HG03571 (cell line): ENCODE measurements around the gene NQO1.
"Not testable (repeated sequence)": the region's sequence is repeated elsewhere in the genome, so short reads cannot be mapped to it uniquely, and the experiment has no call there.

ENCODE experiments used
- ATAC-seq: cut with Tn5 transposase; IDR thresholded peaks from one replicate; pipeline ENCODE4 v1.9.1; 2021; ENCODE audit not compliant: unreplicated experiment

NQO1 gene

DNA sequence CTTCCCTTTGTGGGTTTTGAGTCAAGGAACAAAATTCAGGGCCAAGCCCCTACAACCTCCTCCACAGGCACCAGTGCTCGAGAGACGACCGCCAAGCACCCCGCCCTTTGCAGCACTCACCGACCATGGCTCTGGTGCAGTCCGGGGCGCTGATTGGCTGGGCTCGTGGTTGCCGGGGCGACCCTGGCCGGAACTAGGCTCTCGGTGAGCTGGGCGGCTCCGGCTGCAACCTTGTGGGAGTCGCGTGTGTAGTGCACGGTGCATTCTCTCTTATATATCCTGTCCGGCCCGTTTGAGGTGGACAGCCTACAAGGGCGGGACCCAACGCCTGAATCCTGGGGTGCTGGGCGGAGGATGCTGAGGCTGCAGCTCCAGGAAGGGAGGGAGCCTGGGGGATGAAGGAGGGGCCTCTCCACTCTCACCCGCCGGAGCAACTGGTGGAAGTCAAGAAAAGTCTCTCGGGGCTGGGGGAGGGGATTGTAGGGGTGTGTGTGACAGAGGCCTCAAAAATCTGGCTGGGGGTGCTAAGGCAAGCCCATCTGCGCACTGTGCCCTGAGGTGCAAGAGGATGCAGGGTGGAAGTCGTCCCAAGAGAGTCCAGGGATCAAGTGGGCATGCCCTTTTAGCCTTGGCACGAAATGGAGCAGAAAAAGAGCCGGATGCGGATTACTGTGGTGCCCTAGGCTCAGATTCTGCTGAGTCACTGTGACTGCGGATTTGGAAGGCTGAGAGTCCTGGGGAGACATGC is at the start of gene NQO1:
Gene NQO1 (minus strand): TSS at position 248 of the 748 bp plus-strand sequence. CDS start 121 bp downstream, at position 127.
- peak; percentile 97 for ATAC-seq

DNA sequence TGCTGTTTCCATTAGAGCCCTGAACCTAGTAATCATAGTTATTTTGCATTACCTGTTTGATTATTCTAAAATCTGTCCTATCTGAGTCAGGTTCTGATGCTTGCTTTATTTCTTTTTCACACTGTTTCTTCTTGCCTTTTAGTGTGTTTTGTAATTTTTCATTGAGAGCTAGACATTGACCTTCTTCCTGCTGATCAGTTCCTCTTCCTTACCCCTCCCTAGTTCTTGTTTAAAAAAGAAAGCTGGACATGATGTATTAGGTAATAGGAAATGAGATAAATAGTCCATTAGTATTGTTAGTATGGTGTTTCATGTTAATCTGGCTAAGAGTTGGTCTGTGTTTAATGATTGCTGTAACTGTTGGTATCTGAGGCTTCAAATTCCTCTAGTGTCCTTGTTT is 49.2 kb upstream of the NQO1 start:
- ATAC-seq = no peak

DNA sequence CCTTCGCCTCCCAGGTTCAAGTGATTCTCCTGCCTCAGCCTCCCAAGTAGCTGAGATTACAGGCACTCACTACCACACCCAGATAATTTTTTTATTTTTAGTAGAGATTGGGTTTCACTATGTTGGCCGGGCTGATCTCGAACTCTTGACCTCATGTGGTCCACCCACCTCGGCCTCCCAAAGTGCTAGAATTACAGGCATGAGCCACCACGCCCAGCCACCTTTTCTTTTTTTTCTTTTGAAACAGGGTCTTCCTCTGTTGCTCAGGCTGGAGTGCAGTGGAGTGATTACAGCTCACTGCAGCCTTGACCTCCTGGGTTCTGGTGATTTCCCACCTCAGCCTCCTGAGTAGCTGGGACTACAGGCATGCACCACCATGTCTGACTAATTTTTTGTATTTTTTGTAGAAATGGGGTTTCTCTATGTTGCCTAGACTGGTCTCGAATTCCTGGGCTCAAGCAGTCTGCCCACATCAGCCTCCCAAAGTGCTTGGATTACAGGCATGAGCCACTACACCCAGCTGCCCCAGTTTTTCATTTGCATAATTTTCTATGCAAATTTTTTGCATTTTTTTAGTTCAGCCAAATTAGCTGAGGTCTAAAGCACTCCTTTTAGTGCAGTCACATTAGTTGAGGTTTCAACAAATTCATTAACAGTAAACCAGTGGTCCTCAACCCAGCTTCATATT is 47.0 kb upstream of the NQO1 start:
- no peak for ATAC-seq

DNA sequence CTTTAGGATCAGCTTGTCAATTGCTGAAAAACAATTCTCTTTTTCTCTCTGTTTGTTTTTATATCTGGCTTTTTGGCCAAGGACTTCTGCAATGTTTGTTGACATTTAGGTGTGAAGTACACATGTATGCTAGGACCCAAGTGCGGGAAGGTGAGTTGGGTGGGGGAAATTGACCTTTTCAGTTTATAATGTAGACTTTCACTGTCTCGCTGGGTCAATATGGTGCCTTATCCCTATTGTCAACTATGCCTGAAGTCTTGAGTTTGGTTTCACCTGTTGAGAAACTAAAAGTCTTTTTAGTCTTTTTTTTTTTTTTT is 45.2 kb upstream of the NQO1 start:
- ATAC-seq = no peak

DNA sequence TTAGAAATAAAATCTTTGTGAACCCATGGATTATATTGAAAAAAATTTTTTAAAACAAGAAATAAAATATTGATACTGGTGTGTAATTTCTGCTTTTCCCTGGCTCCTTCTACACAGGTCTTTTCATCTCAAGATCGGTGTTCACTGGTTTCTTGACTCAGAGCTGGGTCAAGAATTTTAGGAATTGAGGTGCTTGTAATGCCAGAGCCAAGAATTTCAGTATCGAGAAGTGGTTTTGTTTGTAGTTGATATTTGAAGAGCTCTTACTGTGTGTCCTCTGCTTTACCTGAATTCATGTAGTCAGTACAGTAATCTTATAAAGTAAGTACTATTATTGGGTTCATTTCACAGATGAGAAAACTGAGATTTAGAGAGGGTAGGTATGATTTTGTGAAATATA is 43.0 kb upstream of the NQO1 start:
- no peak for ATAC-seq

DNA sequence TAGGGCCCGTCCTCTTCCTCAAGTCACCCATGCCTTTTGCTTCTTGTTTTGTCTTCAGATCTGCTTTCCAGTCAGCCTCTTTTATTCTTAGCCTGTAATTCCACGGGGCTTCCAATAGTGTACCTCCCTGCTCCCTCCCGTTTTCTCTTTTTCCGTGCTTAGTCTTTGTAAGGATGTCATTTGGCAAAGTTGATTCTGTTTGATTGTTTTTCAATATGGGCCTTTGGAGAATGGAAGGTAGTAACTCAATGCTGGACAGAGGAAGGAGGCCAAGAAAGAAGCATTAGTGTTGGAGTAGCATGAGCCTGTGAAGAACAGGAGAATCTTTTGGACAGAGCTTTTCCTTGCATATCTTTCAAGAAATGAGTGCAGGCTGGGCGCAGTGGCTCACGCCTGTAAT is 42.3 kb upstream of the NQO1 start:
- no peak for ATAC-seq

DNA sequence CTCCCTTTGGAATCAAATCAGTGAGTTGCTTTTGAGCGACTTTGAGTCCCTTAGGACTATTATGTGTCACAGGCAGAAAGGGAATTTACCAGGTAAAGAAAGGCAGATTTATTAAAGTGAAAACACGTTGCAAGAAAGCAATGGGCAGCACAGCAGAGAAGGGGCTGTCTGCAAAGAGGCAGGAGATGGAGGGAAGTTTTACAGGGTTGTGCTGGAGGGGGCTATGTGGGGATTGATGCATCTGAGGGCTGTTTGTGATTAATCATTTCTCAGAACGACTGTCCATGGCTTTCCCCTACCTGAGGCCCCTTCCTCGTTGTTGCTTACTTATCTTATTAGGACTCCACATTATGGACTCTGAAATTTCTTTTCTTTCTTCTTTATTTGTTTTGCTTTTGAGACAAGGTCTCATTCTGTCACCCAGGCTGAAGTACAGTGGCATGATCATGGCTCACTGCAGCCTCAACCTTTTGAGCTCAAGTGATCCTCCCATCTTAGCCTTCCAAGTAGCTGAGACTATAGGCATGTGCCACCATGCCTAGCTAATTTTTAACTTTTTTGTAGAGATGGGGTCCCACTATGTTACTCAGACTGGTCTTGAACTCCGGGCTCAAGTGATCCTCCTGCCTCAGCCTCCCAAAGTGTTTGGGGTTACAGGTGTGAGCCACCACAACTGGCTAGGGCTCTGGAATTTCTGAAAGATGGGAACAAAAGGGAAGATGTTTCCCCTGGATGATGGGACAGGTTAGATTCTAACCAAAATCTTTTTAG is 41.3 kb upstream of the NQO1 start:
- ATAC-seq = no peak

DNA sequence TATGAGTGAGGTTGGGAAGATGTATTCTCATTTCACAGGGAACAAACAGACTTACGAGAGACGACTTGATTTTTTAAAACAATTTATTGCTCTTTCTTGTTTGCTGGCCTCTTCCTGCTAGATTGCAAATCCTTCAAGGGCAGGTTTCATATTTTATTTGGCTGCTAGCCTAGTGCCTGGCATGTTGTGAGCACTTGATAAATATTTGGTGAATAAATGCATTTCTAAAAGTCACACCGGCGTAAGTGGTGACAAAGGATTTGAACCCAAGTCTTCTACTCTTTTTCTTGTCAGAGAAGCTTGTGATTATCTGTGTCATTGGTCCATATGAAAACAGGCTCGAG is 37.2 kb upstream of the NQO1 start:
- ATAC-seq = no peak

DNA sequence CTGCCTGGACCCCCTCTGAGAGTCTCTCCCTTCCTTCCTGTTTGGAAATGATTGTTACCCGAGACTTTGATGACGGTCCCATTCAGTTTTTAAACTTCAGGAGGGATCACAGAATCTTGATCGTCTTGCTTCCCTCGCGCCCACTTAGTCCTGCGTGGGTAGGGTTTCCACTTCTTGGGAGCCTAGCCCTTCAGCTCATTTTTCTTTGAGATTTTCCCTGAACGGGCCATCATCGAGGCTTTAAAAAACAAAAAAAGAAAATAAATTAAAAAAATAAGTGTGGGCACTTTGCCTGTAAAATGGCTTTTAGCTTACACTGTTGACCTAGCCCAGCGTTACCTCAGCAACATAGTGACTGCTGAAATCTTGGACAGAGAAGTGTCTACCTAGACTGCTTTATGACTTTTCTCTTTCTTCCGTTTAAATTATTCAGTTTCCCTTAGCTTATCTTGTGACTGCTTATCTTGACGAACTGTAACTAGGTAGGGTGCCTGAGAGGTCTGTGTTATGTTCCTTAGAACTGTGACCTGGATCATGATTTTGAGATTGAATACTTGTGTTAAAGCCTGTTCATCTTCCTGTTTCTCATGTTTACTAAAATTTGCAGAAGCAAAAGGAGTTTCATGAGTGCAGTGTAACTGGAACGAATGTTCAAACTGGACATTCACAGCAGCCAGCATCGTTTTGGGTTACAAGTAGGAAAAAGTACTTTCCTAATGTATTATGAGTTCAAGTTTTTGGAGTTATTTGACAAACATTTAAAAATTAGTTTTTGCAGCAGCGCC is 36.6 kb upstream of the NQO1 start:
- no peak for ATAC-seq

DNA sequence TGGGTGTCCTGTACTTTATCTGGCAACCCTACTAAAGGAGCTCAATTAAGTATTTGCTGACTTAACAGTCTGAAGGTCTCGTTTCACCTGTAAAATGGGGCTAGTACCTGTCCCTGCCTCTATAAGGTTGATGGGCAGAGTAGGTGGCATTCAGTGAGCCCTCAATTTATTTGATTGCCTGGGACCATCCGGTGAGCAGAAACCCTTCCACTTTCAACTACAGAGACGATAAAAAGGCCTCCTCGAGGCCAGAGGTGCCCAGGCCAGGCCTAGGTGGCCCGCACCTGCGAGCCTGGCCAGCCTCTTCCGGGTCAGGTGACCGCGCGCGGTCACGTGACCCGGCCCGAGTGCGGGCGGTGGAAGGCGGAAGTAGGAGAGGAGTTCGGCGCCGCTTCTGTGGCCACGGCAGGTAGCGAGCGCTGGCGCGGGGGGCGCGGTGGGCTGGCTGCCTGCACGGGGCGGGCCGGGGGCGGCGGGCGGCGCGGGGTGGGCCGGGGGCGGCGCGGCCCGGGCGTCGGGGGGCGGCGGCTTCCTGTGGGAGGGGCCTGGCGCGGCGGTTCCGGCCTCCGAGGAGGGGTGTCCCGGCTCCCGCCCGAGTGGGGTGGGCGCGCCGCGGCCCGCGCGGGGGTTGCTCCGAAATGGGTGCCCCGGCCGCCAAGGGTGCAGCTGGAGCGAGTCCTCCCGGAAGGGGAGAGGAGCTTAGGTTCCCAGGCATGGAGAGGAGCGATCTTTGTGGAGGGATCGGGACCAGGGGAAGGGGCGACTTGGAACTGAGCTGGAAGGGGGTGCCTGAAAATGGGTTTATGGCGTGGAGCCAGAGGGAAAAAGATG is 35.8 kb upstream of the NQO1 start, which contains the start of gene WWP2:
Gene WWP2 (plus strand): TSS at position 350 of the 831 bp plus-strand sequence. CDS start 24,679 bp downstream, outside the sequence.
- ATAC-seq = peak; percentile 78

DNA sequence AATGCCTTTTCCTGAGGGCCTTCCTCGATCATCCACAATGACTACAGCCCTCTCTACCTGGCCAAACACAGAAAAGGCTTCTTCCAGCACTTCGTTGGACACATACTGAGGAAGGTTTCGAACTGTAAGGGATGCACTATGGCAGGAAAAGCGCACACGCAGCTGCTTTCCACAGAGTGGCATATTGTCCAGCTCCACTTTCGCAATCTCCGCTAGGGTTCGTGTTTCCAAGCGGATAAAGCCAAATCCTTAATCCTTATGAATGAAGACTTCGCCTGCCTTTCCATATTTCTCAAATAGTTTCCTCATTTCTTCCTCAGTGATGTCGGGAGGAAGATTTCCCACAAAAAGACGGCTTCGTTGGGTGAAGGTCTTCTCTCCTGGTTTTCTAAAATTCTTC is 31.0 kb upstream of the NQO1 start:
- not testable (repeated sequence) for ATAC-seq

DNA sequence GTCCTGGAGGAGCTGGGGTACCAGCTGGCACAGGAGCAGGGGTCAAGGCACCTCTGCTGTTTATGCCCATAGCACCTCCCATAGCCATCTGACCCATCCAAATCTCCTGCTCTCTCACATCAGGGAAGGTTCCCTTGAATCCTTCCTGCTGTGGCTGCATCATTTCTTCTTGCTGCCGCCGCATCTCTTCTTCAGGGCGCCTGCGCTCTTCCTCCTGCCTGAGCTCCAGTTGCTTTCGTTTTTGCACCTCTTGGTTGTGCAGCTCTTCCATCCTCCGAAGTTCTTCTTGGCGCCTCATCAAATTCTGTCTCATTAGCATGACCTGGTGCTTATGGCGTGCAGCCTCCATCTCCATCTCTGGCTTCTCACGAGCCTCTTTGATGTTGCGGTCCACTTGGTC is 30.3 kb upstream of the NQO1 start:
- no peak for ATAC-seq

DNA sequence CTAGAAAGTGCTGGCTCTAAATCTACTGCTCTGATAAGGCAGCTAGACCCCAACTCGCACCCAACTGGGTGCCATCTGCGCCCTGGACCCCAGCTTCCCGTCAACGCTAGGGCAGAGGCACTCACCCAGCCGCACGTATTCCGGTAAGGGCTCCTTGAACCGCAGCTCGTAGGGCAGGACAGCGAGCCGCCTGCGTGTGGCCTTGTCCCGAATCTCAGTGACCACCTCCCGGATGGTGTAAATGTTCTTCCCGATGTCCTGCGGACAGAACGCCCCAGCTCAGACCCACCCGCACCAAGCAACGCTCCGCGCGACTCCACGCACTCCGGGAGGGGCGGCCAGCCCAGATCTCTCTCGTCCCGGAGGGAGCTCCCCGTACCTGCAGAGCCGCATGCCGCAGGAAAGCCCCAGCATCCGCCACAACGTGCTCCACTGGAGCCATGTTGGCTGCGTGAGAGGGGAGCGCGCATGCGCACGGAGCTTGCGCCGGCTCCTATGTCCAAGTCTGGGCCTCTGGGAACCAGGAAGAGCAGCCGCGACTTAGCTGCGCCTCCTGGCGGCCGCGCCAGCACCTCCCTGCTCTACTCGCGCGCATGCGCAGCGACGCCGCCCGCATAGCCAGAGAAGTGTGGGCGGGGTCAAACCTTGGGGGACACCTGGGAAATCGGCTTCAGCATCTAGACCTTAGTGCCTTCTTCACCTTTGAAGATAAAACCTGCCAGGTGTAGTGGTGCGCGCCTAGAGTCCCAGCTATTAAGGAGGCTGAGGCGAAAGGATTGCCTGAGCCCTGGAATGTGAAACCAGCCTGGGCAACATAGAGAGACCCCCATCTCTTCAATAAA is 28.3 kb upstream of the NQO1 start, which contains the start of gene NOB1:
Gene NOB1 (minus strand): TSS at position 458 of the 842 bp plus-strand sequence. CDS start 16 bp downstream, at position 442.
- ATAC-seq = peak; percentile 92

DNA sequence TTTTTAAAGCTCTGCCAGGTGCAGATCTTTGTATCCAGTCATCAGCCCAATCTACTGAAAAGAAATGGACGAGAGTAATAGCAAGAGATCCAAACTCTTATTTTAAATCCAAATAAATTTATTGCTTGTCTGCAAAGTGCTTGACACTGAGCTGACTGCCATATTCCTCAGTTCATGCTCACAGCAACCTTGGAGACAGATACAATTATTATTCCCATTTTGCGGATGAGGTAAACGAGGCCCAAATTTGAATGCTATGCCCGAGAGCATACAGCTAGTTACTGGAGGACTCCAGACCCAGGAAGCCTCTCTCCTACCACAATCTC is 27.7 kb upstream of the NQO1 start:
- ATAC-seq = no peak

DNA sequence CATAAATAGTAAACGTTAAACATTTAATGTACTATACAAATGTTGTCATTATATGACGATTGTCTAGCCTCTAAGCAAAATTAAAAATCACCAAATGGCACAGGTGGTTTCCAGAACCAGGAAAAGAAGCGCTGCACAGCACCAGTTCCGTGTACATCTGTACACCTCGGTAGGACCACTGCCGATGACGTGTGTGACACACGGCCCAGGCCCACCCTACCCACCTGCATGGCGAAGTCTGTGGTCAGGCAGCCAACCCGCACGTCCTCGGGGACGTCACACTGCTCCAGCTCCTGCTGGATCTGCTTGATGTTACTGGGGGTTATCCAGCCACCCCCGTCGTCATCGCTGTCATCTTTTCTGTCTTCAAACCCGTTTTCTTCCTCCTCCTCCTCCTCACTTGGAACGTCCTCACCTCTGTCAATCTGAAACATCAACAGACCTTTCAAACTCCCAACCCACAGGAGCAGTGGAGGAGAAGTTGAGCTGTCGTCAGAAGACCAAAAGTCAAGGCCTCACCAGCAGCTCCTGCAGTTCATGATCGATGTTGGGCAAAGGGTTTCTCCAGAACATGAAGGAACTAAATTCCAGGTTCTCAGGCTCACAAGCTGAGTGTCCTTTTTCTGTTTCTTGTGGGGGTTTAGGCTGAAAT is 22.5 kb upstream of the NQO1 start:
- no peak for ATAC-seq

DNA sequence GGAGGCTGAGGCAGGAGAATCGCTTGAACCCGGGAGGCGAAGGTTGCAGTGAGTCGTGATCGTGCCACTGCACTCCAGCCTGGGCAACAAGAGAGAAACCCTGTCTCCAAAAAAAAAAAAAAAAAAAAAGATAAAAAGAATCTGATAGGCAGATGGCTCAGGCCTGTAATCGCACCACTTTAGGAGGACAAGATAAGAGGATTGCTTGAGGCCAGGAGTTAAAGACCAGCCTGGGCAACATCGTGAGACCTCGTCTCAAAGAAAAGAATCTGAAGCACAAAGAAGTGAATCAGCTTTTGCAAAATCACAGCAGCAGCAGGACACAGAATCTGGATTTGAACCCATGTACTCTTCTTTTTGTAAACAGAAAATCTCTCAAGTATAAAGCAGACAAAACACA is 20.8 kb upstream of the NQO1 start:
- ATAC-seq = no peak

DNA sequence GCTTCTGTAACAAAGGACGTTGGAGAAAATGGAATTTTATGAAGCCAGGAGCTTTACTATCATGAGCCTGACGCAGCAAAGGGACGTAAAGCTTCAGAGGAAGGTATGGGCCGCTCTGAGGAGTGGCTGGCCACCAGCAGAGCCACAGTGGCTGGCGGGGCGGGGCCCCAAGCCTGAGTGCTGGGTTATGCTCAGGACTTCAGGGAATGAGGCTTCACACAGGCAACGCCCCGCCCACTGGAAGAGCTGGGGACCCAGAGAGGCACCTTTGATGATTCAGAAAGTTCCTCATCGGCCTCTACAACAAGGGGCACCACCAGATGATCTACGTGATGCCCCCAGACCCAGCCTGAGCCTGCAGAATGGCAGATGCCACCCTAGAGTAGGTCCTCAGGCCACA is 19.6 kb upstream of the NQO1 start:
- ATAC-seq = no peak

DNA sequence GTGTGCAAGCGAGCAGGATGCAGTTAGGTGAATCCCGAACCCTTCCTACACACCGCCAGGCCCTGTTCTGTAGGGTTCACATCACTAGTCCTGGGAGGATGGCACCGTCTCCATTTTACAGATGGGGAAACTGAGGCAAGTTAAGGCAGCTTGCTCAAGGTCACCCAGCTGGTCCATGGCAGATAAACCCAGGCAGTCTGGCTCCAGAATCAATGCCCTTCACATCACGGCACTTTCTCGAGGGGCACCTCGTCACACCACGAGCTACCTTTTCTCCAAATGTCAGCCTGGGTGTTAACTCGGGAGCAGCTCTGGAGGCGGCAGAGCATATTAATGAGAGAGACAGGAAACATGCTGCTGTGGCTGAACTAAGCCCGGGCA is 18.9 kb upstream of the NQO1 start:
- no peak for ATAC-seq
